ENCODE results near the gene SLC27A1. TPM values are rescaled to one million over a fixed set of nuclear protein-coding genes. Genes with fewer than 3 reads are reported as not detected.

The SLC27A1 gene
- total and polyA plus RNA-seq, 2 donors (not counting 3 experiments of a cell fraction or from before 2014, with no cell fraction given) = 10.4 to 13.5 TPM

DNA sequence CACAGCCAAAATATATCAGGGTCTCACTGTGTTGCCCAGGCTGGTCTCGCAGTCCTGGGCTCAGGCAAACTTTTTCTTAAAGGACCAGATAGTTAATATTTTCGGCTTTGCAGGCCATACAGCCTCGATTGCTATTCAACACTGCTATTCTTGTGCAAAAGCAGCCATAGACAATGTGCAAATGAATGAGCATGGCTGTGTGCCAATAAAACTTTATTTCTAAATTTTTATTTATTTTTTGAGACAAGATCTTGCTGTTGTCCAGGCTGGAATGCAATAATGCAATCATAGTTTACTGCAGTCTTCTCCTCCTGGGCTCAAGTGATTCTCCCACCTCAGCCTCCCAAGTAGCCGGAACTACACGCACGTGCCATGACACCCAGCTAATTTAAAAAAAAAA, 32.9 kb downstream of the SLC27A1 start:
- intact Hi-C loops (cut with micrococcal nuclease) = no loop called here
- Histone ChIP-seq H3K36me3 (ENCODE audit: control insufficient read depth in 2 of 2, extremely low read depth in 1 of 2, insufficient read depth in 2 of 2, low read length in 2 of 2) (peaks cover 0 to 7% of the 10 kb centered on the region in 2 experiments), H3K79me2 (ENCODE audit: control insufficient read depth, insufficient read depth, low read length) (peaks cover 17% of the 10 kb centered on the region), H3K4me3 (replicated peaks in 1 of 3; ENCODE audit: insufficient read depth in 1 of 3, low read depth in 1 of 3, low read length in 3 of 3) (no peak overlapping the region), H3K27ac (ENCODE audit: insufficient read depth, low read depth, low read length) (no peak overlapping the region), H3K27me3 (ENCODE audit: control insufficient read depth in 2 of 2, insufficient read depth in 2 of 2, low read length in 2 of 2) (no peaks in the 10 kb centered on the region), H4K20me1 (replicated peaks; ENCODE audit: control insufficient read depth, extremely low read depth, insufficient read depth, low read length) (no peaks in the 10 kb centered on the region), H3K4me2 (ENCODE audit: insufficient read depth, low read length) (no peak overlapping the region), H3K4me1 (ENCODE audit: control insufficient read depth, extremely low read depth, insufficient read depth, low read length) (peaks cover 15% of the 10 kb centered on the region), H3K9ac (replicated peaks; ENCODE audit: extremely low read depth, insufficient read depth, low read length) (no peak overlapping the region), H3K9me1 (replicated peaks; ENCODE audit: control insufficient read depth, extremely low read depth, insufficient read depth, low read length) (no peaks in the 10 kb centered on the region), H3K9me3 (replicated peaks; ENCODE audit: control insufficient read depth, insufficient read depth, low read length) (no peaks in the 10 kb centered on the region), H2AFZ (ENCODE audit: low read depth, low read length) (no peak overlapping the region)
- ChIA-PET POLR2A (no interaction called here), CTCF (interaction anchor here (0.9 kb wide), 1 partner anchor 70 kb away, joined by 3 read pairs; no protein-coding TSS in a partner anchor)
- no TSS peak for BruUV-seq (replicated peaks)
- FAIRE-seq (no peak), DNase-seq (ENCODE audit: low read depth, low spot score) (no peak)
- dilution Hi-C loops (cut with MboI; ENCODE audit: extremely low pct_ligation_motif_present, low sequenced_read_pairs) = no loop called here
- TF ChIP-seq EZH2 (IDR thresholded peaks at IDR 0.05; ENCODE audit: borderline replicate concordance, low read depth, low read length, severe bottlenecking) = no peak
- TF ChIP-seq, protein P1, sequence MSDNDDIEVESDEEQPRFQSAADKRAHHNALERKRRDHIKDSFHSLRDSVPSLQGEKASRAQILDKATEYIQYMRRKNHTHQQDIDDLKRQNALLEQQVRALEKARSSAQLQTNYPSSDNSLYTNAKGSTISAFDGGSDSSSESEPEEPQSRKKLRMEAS (IDR thresholded peaks at IDR 0.05; ENCODE audit: insufficient read depth, insufficient read length) = no peak
- TF ChIP-seq, protein P2, sequence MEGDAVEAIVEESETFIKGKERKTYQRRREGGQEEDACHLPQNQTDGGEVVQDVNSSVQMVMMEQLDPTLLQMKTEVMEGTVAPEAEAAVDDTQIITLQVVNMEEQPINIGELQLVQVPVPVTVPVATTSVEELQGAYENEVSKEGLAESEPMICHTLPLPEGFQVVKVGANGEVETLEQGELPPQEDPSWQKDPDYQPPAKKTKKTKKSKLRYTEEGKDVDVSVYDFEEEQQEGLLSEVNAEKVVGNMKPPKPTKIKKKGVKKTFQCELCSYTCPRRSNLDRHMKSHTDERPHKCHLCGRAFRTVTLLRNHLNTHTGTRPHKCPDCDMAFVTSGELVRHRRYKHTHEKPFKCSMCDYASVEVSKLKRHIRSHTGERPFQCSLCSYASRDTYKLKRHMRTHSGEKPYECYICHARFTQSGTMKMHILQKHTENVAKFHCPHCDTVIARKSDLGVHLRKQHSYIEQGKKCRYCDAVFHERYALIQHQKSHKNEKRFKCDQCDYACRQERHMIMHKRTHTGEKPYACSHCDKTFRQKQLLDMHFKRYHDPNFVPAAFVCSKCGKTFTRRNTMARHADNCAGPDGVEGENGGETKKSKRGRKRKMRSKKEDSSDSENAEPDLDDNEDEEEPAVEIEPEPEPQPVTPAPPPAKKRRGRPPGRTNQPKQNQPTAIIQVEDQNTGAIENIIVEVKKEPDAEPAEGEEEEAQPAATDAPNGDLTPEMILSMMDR (IDR thresholded peaks at IDR 0.05; ENCODE audit: extremely low read depth in 1 of 2, insufficient read depth in 1 of 2, low read depth in 1 of 2, low read length in 2 of 2) = no peak
- TF ChIP-seq POLR2AphosphoS5 (IDR thresholded peaks at IDR 0.05; ENCODE audit: insufficient read depth, low read depth, low read length) = no peak

DNA sequence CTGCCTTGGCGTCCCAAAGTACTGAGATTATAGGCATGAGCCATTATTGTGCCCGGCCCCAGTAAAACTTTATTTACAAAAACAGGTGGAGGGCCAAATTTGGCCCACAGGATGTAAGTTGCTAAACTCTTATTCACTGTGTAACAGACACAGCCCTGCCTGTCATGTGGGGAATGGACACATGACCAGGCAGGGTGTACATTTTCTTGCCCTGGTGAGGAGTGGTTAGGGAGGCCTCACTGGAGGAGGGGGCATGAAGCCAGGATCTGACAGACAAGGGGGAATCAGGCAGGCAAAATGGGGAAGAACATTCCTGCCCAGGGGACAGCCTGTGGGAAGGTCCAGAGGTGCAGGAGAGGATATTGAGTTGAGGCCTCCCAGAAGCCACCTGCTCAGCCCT, 33.7 kb downstream of the SLC27A1 start:
- H3K36me3 ChIP-seq (ENCODE audit: control insufficient read depth in 2 of 2, extremely low read depth in 1 of 2, insufficient read depth in 2 of 2, low read length in 2 of 2) = peaks cover 0 to 7% of the 10 kb centered on the region in 2 experiments
- FAIRE-seq (no peak), DNase-seq (ENCODE audit: low read depth, low spot score) (no peak)
- H2AFZ ChIP-seq (ENCODE audit: low read depth, low read length) = no peak overlapping the region
- no peak overlapping the region for H3K4me3 ChIP-seq (replicated peaks in 1 of 3; ENCODE audit: insufficient read depth in 1 of 3, low read depth in 1 of 3, low read length in 3 of 3)
- H3K9me3 ChIP-seq (replicated peaks; ENCODE audit: control insufficient read depth, insufficient read depth, low read length) = no peaks in the 10 kb centered on the region
- no TSS peak for BruUV-seq (replicated peaks)
- H3K9me1 ChIP-seq (replicated peaks; ENCODE audit: control insufficient read depth, extremely low read depth, insufficient read depth, low read length) = no peaks in the 10 kb centered on the region
- no peaks in the 10 kb centered on the region for H4K20me1 ChIP-seq (replicated peaks; ENCODE audit: control insufficient read depth, extremely low read depth, insufficient read depth, low read length)
- H3K9ac ChIP-seq (replicated peaks; ENCODE audit: extremely low read depth, insufficient read depth, low read length) = no peak overlapping the region
- ChIA-PET CTCF (interaction anchor here (0.9 kb wide), 1 partner anchor 69 kb away, joined by 3 read pairs; no protein-coding TSS in a partner anchor), POLR2A (no interaction called here)
- peaks cover 24% of the 10 kb centered on the region for H3K79me2 ChIP-seq (ENCODE audit: control insufficient read depth, insufficient read depth, low read length)
- intact Hi-C loops (cut with micrococcal nuclease) = no loop called here
- no peaks in the 10 kb centered on the region for H3K27me3 ChIP-seq (ENCODE audit: control insufficient read depth in 2 of 2, insufficient read depth in 2 of 2, low read length in 2 of 2)
- H3K4me1 ChIP-seq (ENCODE audit: control insufficient read depth, extremely low read depth, insufficient read depth, low read length) = peaks cover 17% of the 10 kb centered on the region
- TF ChIP-seq POLR2AphosphoS5 (IDR thresholded peaks at IDR 0.05; ENCODE audit: insufficient read depth, low read depth, low read length) (peak; percentile 3), EZH2 (IDR thresholded peaks at IDR 0.05; ENCODE audit: borderline replicate concordance, low read depth, low read length, severe bottlenecking) (no peak)
- TF ChIP-seq, protein P1 (IDR thresholded peaks at IDR 0.05; ENCODE audit: insufficient read depth, insufficient read length) = no peak
- TF ChIP-seq, protein P2 (IDR thresholded peaks at IDR 0.05; ENCODE audit: extremely low read depth in 1 of 2, insufficient read depth in 1 of 2, low read depth in 1 of 2, low read length in 2 of 2) = no peak
- H3K4me2 ChIP-seq (ENCODE audit: insufficient read depth, low read length) = no peak overlapping the region
- dilution Hi-C loops (cut with MboI; ENCODE audit: extremely low pct_ligation_motif_present, low sequenced_read_pairs) = no loop called here
- H3K27ac ChIP-seq (ENCODE audit: insufficient read depth, low read depth, low read length) = no peak overlapping the region

Data from endothelial cell of umbilical vein (primary cell).